IPS-18a (cell line): Measurements from ENCODE around the gene DCAF11.
A peak's percentile ranks its signal among the peaks of the same experiment; 100 is the strongest.

ENCODE experiments used
- H3K27ac ChIP-seq: one replicate; pipeline ENCODE4 v1.5.1; 2013; ENCODE audit warnings: low read length
- H3K27me3 ChIP-seq: one replicate; pipeline ENCODE4 v1.6.1; 2013; ENCODE audit warnings: mild to moderate bottlenecking, low read length; ENCODE audit not compliant: control insufficient read depth, insufficient read depth
- H3K36me3 ChIP-seq: one replicate; pipeline ENCODE4 v1.6.1; 2013; ENCODE audit warnings: low read depth, low read length; ENCODE audit not compliant: control insufficient read depth
- H3K4me1 ChIP-seq: one replicate; pipeline ENCODE4 v1.6.1; 2013; ENCODE audit warnings: low read depth, low read length; ENCODE audit not compliant: control insufficient read depth
- H3K4me3 ChIP-seq: one replicate; pipeline ENCODE4 v1.5.1; 2013; ENCODE audit warnings: low read length
- H3K9ac ChIP-seq: one replicate; pipeline ENCODE4 v1.6.1; 2013; ENCODE audit warnings: mild to moderate bottlenecking, low read length, moderate library complexity
- H3K9me3 ChIP-seq: one replicate; pipeline ENCODE4 v1.6.1; 2013; ENCODE audit warnings: low read depth, low read length; ENCODE audit not compliant: control insufficient read depth

Gene DCAF11

DNA sequence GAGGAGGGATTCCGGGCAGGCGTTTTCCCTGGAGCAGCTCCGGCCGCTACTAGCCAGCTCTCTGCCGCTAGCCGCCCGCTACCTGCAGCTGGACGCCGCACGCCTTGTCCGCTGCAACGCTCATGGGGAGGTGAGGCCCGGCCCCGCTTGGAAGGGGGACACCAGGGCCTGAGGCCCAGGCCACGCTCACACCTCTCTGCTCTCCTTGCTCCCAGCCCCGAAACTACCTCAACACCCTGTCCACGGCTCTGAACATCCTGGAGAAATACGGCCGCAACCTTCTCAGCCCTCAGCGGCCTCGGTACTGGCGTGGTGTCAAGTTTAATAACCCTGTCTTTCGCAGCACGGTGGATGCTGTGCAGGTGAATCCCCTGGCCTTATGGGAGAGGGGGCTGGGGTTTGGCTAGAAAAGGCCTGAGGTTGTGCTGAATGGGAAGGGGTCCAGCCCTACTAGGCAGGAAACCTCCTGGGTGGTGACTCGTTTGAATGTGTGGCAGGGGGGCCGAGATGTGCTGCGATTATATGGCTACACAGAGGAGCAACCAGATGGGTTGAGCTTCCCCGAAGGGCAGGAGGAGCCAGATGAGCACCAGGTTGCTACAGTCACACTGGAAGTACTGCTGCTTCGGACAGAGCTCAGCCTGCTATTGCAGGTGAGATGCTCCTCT lies 33.3 kb downstream of the DCAF11 start:
- peak overlapping the region; percentile 71 for H3K9ac ChIP-seq
- peaks cover 49% of the 10 kb centered on the region for H3K36me3 ChIP-seq
- H3K4me1 ChIP-seq: peaks cover 8% of the 10 kb centered on the region

DNA sequence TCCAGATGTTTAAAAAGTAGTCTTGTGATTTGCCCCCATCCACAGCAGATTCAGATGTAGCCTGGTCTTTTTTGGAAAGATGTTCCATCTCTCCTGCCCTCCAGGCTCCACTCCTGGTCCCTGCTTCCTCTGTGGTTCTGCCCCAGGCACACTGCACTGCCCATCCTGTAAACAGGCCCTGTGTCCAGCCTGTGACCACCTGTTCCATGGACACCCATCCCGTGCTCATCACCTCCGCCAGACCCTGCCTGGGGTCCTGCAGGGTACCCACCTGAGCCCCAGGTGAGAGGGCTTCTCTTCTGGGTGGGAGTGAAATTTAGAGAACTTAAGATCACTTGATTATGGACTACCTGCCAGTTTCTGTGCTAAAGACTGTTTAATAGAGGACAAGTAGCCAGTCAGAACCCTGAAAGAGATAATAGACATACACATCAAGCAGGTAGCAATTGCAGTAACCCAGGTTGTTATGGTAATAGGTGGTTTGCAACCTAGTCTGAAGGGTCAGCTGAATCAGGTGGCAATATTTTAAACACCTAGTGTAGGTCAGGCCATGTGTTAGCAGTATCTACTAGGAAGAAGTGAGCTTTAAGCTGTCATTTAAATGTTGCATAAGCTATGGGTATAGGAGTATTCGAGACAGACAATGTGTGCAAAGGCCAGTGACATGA lies 34.9 kb downstream of the DCAF11 start:
- peaks cover 8% of the 10 kb centered on the region for H3K4me1 ChIP-seq
- H3K27me3 ChIP-seq: no peaks in the 10 kb centered on the region
- no peak overlapping the region for H3K9ac ChIP-seq
- H3K36me3 ChIP-seq: peaks cover 41% of the 10 kb centered on the region
- H3K9me3 ChIP-seq: no peaks in the 10 kb centered on the region
- H3K27ac ChIP-seq: no peak overlapping the region
- H3K4me3 ChIP-seq: no peak overlapping the region

More for the DNA sequence above, 33.3 kb downstream of the DCAF11 start:
- H3K4me3 ChIP-seq: peak overlapping the region; percentile 97
- no peaks in the 10 kb centered on the region for H3K27me3 ChIP-seq
- H3K9me3 ChIP-seq: no peaks in the 10 kb centered on the region
- no peak overlapping the region for H3K27ac ChIP-seq

GRCh38 chr14:24150061-24150460 lies 35.5 kb downstream of the DCAF11 start:
- Histone ChIP-seq H3K9me3 (no peaks in the 10 kb centered on the region), H3K27me3 (no peaks in the 10 kb centered on the region), H3K4me3 (no peak overlapping the region), H3K36me3 (peaks cover 40% of the 10 kb centered on the region), H3K4me1 (peaks cover 8% of the 10 kb centered on the region), H3K27ac (no peak overlapping the region), H3K9ac (no peak overlapping the region)

GRCh38 chr14:24150567-24150966 lies 36.0 kb downstream of the DCAF11 start:
- H3K4me1 ChIP-seq: peaks cover 6% of the 10 kb centered on the region
- H3K27me3 ChIP-seq: no peaks in the 10 kb centered on the region
- H3K4me3 ChIP-seq: no peak overlapping the region
- no peaks in the 10 kb centered on the region for H3K9me3 ChIP-seq
- no peak overlapping the region for H3K9ac ChIP-seq
- H3K36me3 ChIP-seq: peaks cover 45% of the 10 kb centered on the region
- no peak overlapping the region for H3K27ac ChIP-seq

DNA sequence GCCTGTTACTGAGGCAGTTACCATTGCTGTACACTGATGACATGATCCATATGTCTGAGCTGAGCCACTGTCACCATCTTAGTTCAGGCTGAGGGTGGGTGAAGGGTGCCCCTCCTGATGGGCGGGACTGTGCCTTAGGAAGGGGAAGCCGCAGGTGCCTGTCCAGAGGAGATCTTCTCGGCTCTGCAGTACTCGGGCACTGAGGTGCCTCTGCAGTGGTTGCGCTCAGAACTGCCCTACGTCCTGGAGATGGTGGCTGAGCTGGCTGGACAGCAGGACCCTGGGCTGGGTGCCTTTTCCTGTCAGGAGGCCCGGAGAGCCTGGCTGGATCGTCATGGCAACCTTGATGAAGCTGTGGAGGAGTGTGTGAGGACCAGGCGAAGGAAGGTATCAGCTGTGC lies 36.4 kb downstream of the DCAF11 start:
- no peak overlapping the region for H3K27ac ChIP-seq
- H3K9ac ChIP-seq: no peak overlapping the region
- H3K9me3 ChIP-seq: no peaks in the 10 kb centered on the region
- H3K27me3 ChIP-seq: no peaks in the 10 kb centered on the region
- H3K36me3 ChIP-seq: peaks cover 50% of the 10 kb centered on the region
- no peak overlapping the region for H3K4me3 ChIP-seq
- H3K4me1 ChIP-seq: peaks cover 3% of the 10 kb centered on the region

DNA sequence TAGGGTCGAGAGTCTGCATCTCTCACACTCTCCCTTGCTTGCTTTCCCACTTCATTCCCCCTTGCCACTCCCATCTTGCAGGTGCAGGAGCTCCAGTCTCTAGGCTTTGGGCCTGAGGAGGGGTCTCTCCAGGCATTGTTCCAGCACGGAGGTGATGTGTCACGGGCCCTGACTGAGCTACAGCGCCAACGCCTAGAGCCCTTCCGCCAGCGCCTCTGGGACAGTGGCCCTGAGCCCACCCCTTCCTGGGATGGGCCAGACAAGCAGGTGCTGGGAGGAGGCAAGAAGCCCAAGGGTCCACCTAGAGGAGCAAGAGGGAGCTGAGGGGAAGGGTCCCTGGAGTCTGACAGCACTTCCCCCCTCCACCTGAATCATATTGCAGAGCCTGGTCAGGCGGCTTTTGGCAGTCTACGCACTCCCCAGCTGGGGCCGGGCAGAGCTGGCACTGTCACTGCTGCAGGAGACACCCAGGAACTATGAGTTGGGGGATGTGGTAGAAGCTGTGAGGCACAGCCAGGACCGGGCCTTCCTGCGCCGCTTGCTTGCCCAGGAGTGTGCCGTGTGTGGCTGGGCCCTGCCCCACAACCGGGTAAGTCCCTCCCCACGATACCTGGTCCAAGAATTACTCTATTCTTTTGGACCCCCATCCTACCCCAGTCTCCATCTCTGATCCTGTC lies 37.0 kb downstream of the DCAF11 start:
- H3K36me3 ChIP-seq: peaks cover 51% of the 10 kb centered on the region

GRCh38 chr14:24155100-24155499 lies 40.5 kb downstream of the DCAF11 start:
- Histone ChIP-seq H3K27ac (no peak overlapping the region), H3K9ac (no peak overlapping the region), H3K27me3 (no peaks in the 10 kb centered on the region), H3K36me3 (peaks cover 63% of the 10 kb centered on the region), H3K4me3 (no peak overlapping the region), H3K4me1 (no peaks in the 10 kb centered on the region), H3K9me3 (no peaks in the 10 kb centered on the region)

More for the DNA sequence above, 37.0 kb downstream of the DCAF11 start:
- Histone ChIP-seq H3K27ac (no peak overlapping the region), H3K4me3 (no peak overlapping the region), H3K9me3 (no peaks in the 10 kb centered on the region), H3K4me1 (peaks cover 3% of the 10 kb centered on the region), H3K27me3 (no peaks in the 10 kb centered on the region), H3K9ac (no peak overlapping the region)

DNA sequence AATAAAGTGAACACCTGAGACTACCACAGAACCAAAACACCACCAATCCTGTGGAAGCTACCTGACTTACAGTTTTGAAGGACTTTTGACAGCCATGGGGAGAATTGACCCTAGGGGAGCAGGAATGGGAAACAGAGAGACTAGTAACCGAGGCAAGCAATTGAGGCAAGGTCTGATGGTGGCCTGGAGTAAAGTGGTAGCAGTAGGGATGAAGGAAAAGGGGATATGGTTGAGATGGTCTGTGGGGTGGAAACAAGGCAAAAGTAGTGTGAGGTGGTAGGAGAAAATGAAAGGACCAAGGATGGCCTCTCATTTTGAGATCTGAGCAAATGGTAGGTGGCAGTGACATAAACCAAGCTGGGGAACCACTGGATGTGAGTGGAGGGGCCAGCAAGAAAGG lies 42.3 kb downstream of the DCAF11 start:
- no peak overlapping the region for H3K27ac ChIP-seq
- H3K9ac ChIP-seq: no peak overlapping the region
- H3K36me3 ChIP-seq: peaks cover 53% of the 10 kb centered on the region
- peaks cover 6% of the 10 kb centered on the region for H3K4me1 ChIP-seq
- no peaks in the 10 kb centered on the region for H3K27me3 ChIP-seq
- no peak overlapping the region for H3K4me3 ChIP-seq
- no peaks in the 10 kb centered on the region for H3K9me3 ChIP-seq

DNA sequence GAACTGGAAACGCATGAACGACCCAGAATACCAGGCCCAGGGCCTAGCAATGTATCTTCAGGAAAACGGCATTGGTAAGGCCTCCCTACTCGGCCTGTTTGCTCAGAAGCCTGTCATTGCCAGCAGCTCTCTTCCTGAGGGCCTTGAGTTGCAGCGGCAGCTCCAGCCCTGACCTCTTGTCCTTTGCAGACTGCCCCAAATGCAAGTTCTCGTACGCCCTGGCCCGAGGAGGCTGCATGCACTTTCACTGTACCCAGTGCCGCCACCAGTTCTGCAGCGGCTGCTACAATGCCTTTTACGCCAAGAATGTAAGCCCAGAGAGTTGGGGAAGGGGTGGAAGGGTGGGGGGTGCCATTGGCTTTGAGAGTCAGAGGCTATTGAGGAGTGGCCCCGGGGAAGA lies 42.8 kb downstream of the DCAF11 start:
- Histone ChIP-seq H3K27me3 (no peaks in the 10 kb centered on the region), H3K4me1 (peaks cover 6% of the 10 kb centered on the region), H3K9me3 (no peaks in the 10 kb centered on the region), H3K4me3 (no peak overlapping the region), H3K36me3 (peaks cover 50% of the 10 kb centered on the region), H3K27ac (no peak overlapping the region), H3K9ac (no peak overlapping the region)

DNA sequence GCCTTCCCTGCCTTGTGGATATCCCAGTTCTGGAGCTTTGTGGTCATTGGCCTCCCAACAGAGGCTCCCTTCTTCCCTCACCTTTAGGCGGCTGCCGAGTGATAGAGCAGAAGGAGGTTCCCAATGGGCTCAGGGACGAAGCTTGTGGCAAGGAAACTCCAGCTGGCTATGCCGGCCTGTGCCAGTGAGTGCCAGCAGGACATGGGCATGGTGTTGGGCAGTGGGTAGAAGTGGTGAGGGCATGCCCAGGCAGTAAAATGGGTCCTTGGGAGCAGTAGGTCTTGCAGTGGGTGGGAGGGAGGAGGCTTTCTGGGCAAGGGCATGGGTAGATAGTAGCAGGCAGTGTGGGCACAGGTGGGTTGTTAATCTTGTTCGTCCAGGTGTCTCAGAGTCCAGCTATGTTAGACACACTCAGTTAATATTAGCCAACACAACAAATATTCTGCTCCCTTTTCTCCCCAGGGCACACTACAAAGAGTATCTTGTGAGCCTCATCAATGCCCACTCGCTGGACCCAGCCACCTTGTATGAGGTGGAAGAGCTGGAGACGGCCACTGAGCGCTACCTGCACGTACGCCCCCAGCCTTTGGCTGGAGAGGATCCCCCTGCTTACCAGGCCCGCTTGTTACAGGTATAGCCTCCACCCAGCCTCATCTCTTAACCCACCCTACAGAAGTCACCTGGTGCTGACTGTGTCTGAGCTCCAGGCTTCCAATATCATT lies 45.4 kb downstream of the DCAF11 start:
- H3K27ac ChIP-seq: no peak overlapping the region
- peaks cover 6% of the 10 kb centered on the region for H3K4me1 ChIP-seq
- H3K4me3 ChIP-seq: no peak overlapping the region
- no peaks in the 10 kb centered on the region for H3K9me3 ChIP-seq
- peaks cover 45% of the 10 kb centered on the region for H3K36me3 ChIP-seq
- no peaks in the 10 kb centered on the region for H3K27me3 ChIP-seq
- no peak overlapping the region for H3K9ac ChIP-seq

GRCh38 chr14:24160499-24160849 lies 45.9 kb downstream of the DCAF11 start:
- Histone ChIP-seq H3K4me1 (peaks cover 6% of the 10 kb centered on the region), H3K27me3 (no peaks in the 10 kb centered on the region), H3K36me3 (peaks cover 44% of the 10 kb centered on the region), H3K4me3 (no peak overlapping the region), H3K27ac (no peak overlapping the region), H3K9me3 (no peaks in the 10 kb centered on the region), H3K9ac (no peak overlapping the region)
